ENCODE data around the gene SKI. TPM values are rescaled to one million over a fixed set of nuclear protein-coding genes. Genes with fewer than 3 reads are reported as not detected.
"Not testable (repeated sequence)": the region's sequence is repeated elsewhere in the genome, so short reads cannot be mapped to it uniquely, and the experiment has no call there.

Gene SKI
- total RNA-seq, 8 experiments from 2014 or later, result 5.0 to 36.8 (median 22.6) TPM

GRCh38 chr1:2322581-2323211 lies 94.6 kb downstream of the SKI start:
- H3K4me1 ChIP-seq (replicated peaks in 1 of 2), result peaks cover 50 to 54% of the 10 kb centered on the region in 2 donors
- in situ Hi-C loops (cut with MboI; ENCODE audit: low pct_unique_long_range_greater_than_20kb in 2 of 9, low sequenced_read_pairs in 9 of 9, unreplicated experiment in 9 of 9), result no loop called here
- ATAC-seq (replicated peaks in 6 of 8), result peak; percentile 25 to 85 (median 72)
- H3K27ac ChIP-seq, result peak overlapping the region in 1 of 2 donors; percentile 14
- WGBS, 10 experiments, result 24 to 100% (median 87%) methylated on average over 1 to 9 of the region's 41 CpGs; no CpG with 5 or more reads in 4 of the 10 experiments
- H3K4me3 ChIP-seq, result no peak overlapping the region

GRCh38 chr1:2323451-2323974 lies 95.4 kb downstream of the SKI start:
- in situ Hi-C loops (cut with MboI; ENCODE audit: low pct_unique_long_range_greater_than_20kb in 2 of 9, low sequenced_read_pairs in 9 of 9, unreplicated experiment in 9 of 9), result no loop called here
- Histone ChIP-seq H3K4me3 (no peak overlapping the region), H3K27ac (no peak overlapping the region), H3K4me1 (replicated peaks in 1 of 2) (peaks cover 42 to 46% of the 10 kb centered on the region in 2 donors)
- ATAC-seq (replicated peaks in 6 of 8), result no peak
- WGBS, 10 experiments, result 60 to 83% methylated on average over 1 to 2 of the region's 16 CpGs; no CpG with 5 or more reads in 8 of the 10 experiments

DNA sequence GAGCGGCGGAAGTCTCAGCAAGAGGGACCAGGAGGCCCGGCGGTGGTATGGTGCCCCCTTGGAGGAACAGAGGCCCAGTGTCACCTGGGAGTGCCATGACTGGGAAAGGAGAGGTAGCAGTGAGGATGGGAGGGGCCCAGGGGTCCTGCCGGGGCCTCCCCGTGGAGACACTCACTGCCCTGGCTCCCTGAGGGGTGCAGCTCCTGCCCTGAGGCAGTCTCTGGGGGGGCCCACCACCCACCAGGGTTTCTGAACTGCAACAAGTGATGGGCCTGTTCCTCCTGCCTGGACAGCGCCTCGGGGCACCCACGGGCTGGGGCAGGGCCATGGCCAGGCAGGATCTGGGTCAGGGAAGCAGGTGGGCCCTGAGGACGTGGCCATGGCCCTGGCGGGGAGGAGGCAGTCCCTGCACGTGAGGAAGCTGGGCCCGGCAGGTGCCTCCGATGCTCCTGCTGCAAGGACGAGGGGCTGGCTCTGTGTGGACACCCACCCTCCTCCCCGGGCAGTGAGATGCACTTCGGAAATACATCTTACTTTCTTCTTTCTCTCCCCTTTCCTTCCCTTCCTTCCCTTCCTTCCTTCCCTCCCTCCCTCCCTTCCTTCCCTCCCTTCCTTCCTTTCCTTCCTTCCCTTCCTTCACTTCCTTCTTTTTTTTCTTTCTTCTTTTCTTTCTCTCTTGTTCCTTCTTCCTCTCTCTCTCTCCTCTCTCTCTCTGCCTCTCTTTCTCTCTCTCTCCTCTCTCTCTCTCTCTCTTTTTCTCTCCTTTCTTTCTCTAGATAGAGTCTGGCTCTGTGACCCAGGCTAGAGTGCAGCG lies 96.6 kb downstream of the SKI start:
- H3K27ac ChIP-seq, result no peak overlapping the region
- no peak for ATAC-seq (replicated peaks in 6 of 8)
- peaks cover 30 to 34% of the 10 kb centered on the region in 2 donors for H3K4me1 ChIP-seq (replicated peaks in 1 of 2)
- in situ Hi-C loops (cut with MboI; ENCODE audit: low pct_unique_long_range_greater_than_20kb in 2 of 9, low sequenced_read_pairs in 9 of 9, unreplicated experiment in 9 of 9), result no loop called here
- no peak overlapping the region for H3K4me3 ChIP-seq
- WGBS, 10 experiments, result 80 to 100% (median 100%) methylated on average over 1 to 4 of the region's 18 CpGs; no CpG with 5 or more reads in 5 of the 10 experiments

DNA sequence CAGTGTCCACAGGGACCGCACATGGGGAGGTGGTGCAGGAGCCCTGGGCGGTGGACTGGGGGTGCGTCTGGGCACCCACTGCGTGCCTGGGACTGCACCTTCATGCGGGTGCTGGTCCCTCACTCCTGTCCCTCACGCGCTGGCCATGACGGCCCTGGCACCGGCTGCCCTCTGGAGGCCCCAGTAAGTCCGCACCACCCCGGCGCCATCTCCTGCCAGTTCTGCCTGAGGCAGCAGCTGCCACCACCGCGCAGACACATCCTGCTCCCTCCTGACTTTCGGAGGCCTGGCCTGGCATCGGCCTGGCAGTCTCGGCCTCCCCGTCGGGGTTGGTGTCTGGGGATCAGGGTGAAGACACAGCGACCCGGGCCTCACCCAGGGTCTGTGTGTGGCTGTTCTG lies 98.4 kb downstream of the SKI start:
- no peak overlapping the region for H3K27ac ChIP-seq
- peaks cover 16 to 23% of the 10 kb centered on the region in 2 donors for H3K4me1 ChIP-seq (replicated peaks in 1 of 2)
- 60 to 100% (median 85%) methylated on average over 1 to 7 of the region's 21 CpGs; no CpG with 5 or more reads in 2 of the 10 experiments for WGBS, 10 experiments
- H3K4me3 ChIP-seq, result no peak overlapping the region
- ATAC-seq (replicated peaks in 6 of 8), result no peak
- in situ Hi-C loops (cut with MboI; ENCODE audit: low pct_unique_long_range_greater_than_20kb in 2 of 9, low sequenced_read_pairs in 9 of 9, unreplicated experiment in 9 of 9), result no loop called here

- WGBS, 10 experiments, result 62 to 95% (median 86%) methylated on average over 2 of the region's 2 CpGs; no CpG with 5 or more reads in 2 of the 10 experiments
- H3K4me1 ChIP-seq (replicated peaks in 1 of 2), result peaks cover 10 to 16% of the 10 kb centered on the region in 2 donors
Measured at GRCh38 chr1:2327162-2327561, 99.0 kb downstream of the SKI start.

DNA sequence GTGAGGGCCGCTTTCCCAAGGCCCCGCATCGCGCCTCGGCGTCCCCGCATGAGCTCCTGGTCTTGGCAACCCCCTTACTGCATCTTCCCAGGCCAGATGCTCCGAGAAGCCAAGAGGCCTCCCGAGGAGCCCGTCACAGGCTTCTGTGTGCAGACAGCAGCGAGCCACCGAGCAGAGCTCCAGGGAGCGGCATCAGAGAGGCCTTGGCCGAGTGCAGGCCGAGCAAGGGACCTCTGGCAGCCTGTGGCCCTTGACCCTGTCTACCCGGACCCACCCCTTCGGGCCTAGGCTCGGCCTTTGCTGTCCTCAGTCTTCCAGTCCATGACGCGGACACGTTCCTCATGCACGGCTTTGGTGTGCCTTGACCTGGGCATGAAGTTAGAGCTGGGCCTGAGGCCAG lies 99.7 kb downstream of the SKI start:
- Histone ChIP-seq H3K27ac (no peak overlapping the region), H3K4me3 (no peak overlapping the region), H3K4me1 (replicated peaks in 1 of 2) (peaks cover 3 to 11% of the 10 kb centered on the region in 2 donors)
- no peak for ATAC-seq (replicated peaks in 6 of 8)
- in situ Hi-C loops (cut with MboI; ENCODE audit: low pct_unique_long_range_greater_than_20kb in 2 of 9, low sequenced_read_pairs in 9 of 9, unreplicated experiment in 9 of 9), result no loop called here
- WGBS, 10 experiments, result 73 to 100% (median 88%) methylated on average over 1 to 13 of the region's 22 CpGs; no CpG with 5 or more reads in 3 of the 10 experiments

More at GRCh38 chr1:2327162-2327561, 99.0 kb downstream of the SKI start:
- ATAC-seq (replicated peaks in 6 of 8); in situ Hi-C loops (cut with MboI; ENCODE audit: low pct_unique_long_range_greater_than_20kb in 2 of 9, low sequenced_read_pairs in 9 of 9, unreplicated experiment in 9 of 9); H3K27ac ChIP-seq; H3K4me3 ChIP-seq: not testable (repeated sequence)

DNA sequence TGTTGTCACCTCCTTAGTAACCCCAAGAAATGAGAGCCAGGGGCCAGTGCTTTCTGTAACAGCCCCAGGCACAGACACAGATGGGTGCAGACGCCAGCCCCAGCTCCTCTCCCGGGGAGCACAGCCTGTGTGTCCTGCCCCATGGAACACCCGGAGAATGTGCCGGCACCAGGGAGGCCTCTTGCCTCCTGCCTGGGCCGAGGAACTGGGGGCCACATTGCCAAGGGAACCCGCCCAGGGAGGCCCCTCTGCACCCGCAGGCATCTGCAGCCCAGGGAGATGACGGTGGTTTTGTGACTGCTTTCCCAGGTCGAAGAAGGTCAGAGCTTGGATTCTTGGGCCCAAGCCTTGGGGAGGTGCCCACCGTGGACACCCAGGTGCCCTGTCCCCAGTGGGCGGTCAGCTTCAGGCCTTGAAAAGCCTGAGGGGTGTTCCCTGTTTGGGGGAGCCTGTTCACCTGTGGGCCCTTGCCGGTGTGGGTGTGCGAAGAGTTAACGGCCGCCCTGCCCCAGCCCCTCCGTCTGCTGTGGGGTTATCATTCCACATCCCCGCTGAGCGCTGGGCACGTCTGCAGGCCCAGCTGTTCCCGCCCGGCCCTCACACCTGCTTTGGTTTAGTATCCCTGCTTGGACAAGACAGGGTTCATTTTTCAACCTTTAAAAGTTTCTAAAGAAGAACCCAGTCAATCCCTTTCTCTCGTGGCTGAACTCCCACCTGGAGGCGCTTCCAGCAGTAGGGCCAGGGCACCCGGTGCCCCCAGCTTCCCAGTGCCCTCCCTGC lies 100.7 kb downstream of the SKI start:
- no peak overlapping the region for H3K4me3 ChIP-seq
- WGBS, 10 experiments, result 67 to 94% (median 80%) methylated on average over 1 to 18 of the region's 24 CpGs; no CpG with 5 or more reads in 5 of the 10 experiments
- in situ Hi-C loops (cut with MboI; ENCODE audit: low pct_unique_long_range_greater_than_20kb in 2 of 9, low sequenced_read_pairs in 9 of 9, unreplicated experiment in 9 of 9), result no loop called here
- no peak overlapping the region for H3K27ac ChIP-seq
- peaks cover 0 to 11% of the 10 kb centered on the region in 2 donors for H3K4me1 ChIP-seq (replicated peaks in 1 of 2)
- no peak for ATAC-seq (replicated peaks in 6 of 8)

- WGBS, 10 experiments, result 38 to 82% (median 41%) methylated on average over 2 to 6 of the region's 12 CpGs; no CpG with 5 or more reads in 7 of the 10 experiments
- ATAC-seq (replicated peaks in 6 of 8), result peak in 2 of 8 experiments; percentile 3 to 6
- H3K4me1 ChIP-seq (replicated peaks in 1 of 2), result peaks cover 0 to 11% of the 10 kb centered on the region in 2 donors
- in situ Hi-C loops (cut with MboI; ENCODE audit: low pct_unique_long_range_greater_than_20kb in 2 of 9, low sequenced_read_pairs in 9 of 9, unreplicated experiment in 9 of 9), result no loop called here
- no peak overlapping the region for H3K27ac ChIP-seq
- no peak overlapping the region for H3K4me3 ChIP-seq
Measured at GRCh38 chr1:2330035-2330434, 101.9 kb downstream of the SKI start.

GRCh38 chr1:2330519-2331199 lies 102.5 kb downstream of the SKI start:
- H3K4me3 ChIP-seq, result no peak overlapping the region
- H3K27ac ChIP-seq, result no peak overlapping the region
- peak; percentile 63 to 98 (median 80) for ATAC-seq (replicated peaks in 6 of 8)
- WGBS, 10 experiments, result 3 to 100% (median 82%) methylated on average over 1 to 20 of the region's 31 CpGs; no CpG with 5 or more reads in 1 of the 10 experiments
- peaks cover 0 to 11% of the 10 kb centered on the region in 2 donors for H3K4me1 ChIP-seq (replicated peaks in 1 of 2)
- in situ Hi-C loops (cut with MboI; ENCODE audit: low pct_unique_long_range_greater_than_20kb in 2 of 9, low sequenced_read_pairs in 9 of 9, unreplicated experiment in 9 of 9), result no loop called here

DNA sequence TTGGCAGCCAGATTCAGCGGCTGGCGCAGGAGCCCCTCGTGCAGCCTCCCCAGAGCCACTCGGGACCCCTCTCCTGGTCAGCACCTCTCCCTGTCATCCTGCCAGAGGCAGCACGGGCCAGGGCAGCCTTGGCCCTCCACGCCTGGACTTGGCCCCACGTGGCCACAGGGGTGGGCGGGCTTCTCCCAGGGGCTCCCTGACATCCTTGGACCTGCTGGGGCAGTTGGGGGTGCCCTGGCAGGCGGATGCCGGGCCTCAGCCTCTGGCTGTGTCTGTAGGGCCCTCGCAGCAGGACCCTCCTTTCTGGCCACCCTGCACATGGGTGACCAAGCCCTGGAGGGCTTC lies 103.1 kb downstream of the SKI start:
- peak in 4 of 8 experiments; percentile 1 to 14 (median 7) for ATAC-seq (replicated peaks in 6 of 8)
- Histone ChIP-seq H3K4me3 (no peak overlapping the region), H3K4me1 (replicated peaks in 1 of 2) (peaks cover 0 to 11% of the 10 kb centered on the region in 2 donors), H3K27ac (no peak overlapping the region)
- 95 to 100% (median 100%) methylated on average over 1 to 4 of the region's 11 CpGs; no CpG with 5 or more reads in 7 of the 10 experiments for WGBS, 10 experiments
- in situ Hi-C loops (cut with MboI; ENCODE audit: low pct_unique_long_range_greater_than_20kb in 2 of 9, low sequenced_read_pairs in 9 of 9, unreplicated experiment in 9 of 9), result no loop called here

DNA sequence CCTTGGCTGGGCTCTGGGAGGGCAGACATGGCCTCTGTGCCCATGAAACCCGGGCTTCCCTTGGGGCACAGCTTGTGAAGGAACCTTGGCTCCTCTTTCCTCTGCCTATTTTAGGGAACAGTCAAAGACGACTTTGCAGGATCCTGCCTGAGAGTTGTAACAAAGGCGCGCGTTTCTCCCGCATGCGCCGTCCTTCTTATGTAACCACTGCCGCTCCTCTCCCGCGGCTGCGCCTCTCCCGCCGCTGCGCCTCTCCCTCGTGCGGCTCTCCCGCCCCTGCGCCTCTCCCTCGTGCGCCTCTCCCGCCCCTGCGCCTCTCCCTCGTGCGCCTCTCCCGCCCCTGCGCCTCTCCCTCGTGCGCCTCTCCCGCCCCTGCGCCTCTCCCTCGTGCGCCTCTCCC lies 103.5 kb downstream of the SKI start:
- 83 to 95% methylated on average over 4 to 10 of the region's 33 CpGs; no CpG with 5 or more reads in 8 of the 10 experiments for WGBS, 10 experiments
- H3K27ac ChIP-seq; ATAC-seq (replicated peaks in 6 of 8); in situ Hi-C loops (cut with MboI; ENCODE audit: low pct_unique_long_range_greater_than_20kb in 2 of 9, low sequenced_read_pairs in 9 of 9, unreplicated experiment in 9 of 9); H3K4me3 ChIP-seq: not testable (repeated sequence)
- peaks cover 0 to 11% of the 10 kb centered on the region in 2 donors for H3K4me1 ChIP-seq (replicated peaks in 1 of 2)

GRCh38 chr1:2334366-2334765 lies 106.2 kb downstream of the SKI start:
- in situ Hi-C loops (cut with MboI; ENCODE audit: low pct_unique_long_range_greater_than_20kb in 2 of 9, low sequenced_read_pairs in 9 of 9, unreplicated experiment in 9 of 9), result no loop called here
- Histone ChIP-seq H3K4me3 (no peak overlapping the region), H3K27ac (no peak overlapping the region), H3K4me1 (replicated peaks in 1 of 2) (peaks cover 0 to 28% of the 10 kb centered on the region in 2 donors)
- ATAC-seq (replicated peaks in 6 of 8), result no peak
- 85 to 100% (median 100%) methylated on average over 3 to 5 of the region's 21 CpGs; no CpG with 5 or more reads in 7 of the 10 experiments for WGBS, 10 experiments
